KMS-11 (cell line): ENCODE data around the gene EFL1.
"Not testable (repeated sequence)": the region's sequence is repeated elsewhere in the genome, so short reads cannot be mapped to it uniquely, and the experiment has no call there.

Experiments
- H2AFZ ChIP-seq: fragments of 200-600 bp; sonication (generic); 2 replicates; pipeline ENCODE4 v1.6.1; 2016; ENCODE audit warnings: antibody characterized with exemption, mixed run types, low read depth
- H3K27ac ChIP-seq: fragments of 200-600 bp; sonication (generic); 2 replicates; pipeline ENCODE4 v1.6.1; 2016; ENCODE audit warnings: mild to moderate bottlenecking, mixed run types
- H3K27me3 ChIP-seq: fragments of 200-600 bp; sonication (generic); 2 replicates; pipeline ENCODE4 v1.6.1; 2017; ENCODE audit warnings: mild to moderate bottlenecking, low read depth, mixed run types, moderate library complexity; ENCODE audit not compliant: insufficient read depth
- H3K36me3 ChIP-seq: fragments of 200-600 bp; sonication (generic); 2 replicates; pipeline ENCODE4 v1.6.1; 2017; ENCODE audit warnings: mild to moderate bottlenecking, mixed run types; ENCODE audit not compliant: insufficient read depth
- H3K4me1 ChIP-seq: fragments of 200-600 bp; sonication (generic); 2 replicates; pipeline ENCODE4 v1.6.1; 2016; ENCODE audit warnings: mild to moderate bottlenecking, low read depth, mixed run types; ENCODE audit not compliant: poor library complexity, severe bottlenecking
- H3K4me2 ChIP-seq: fragments of 200-600 bp; sonication (generic); 2 replicates; pipeline ENCODE4 v1.7.0; 2016; ENCODE audit warnings: mild to moderate bottlenecking, mixed run types
- H3K4me3 ChIP-seq: fragments of 200-600 bp; sonication (generic); IDR thresholded peaks from 2 replicates; pipeline ENCODE4 v1.6.1; 2017; ENCODE audit warnings: low read depth, low read length, mixed read lengths; ENCODE audit not compliant: insufficient read depth
- H3K79me2 ChIP-seq: fragments of 200-600 bp; sonication (generic); 2 replicates; pipeline ENCODE4 v1.6.1; 2016; ENCODE audit warnings: low read depth, mixed run types; ENCODE audit not compliant: insufficient read depth
- H3K9ac ChIP-seq: fragments of 200-600 bp; sonication (generic); 2 replicates; pipeline ENCODE4 v1.6.1; 2016; ENCODE audit warnings: mild to moderate bottlenecking, mixed run types
- H4K20me1 ChIP-seq: fragments of 200-600 bp; sonication (generic); 2 replicates; pipeline ENCODE4 v1.6.1; 2016; ENCODE audit warnings: mild to moderate bottlenecking, mixed run types; ENCODE audit not compliant: insufficient read depth
- CTCF ChIP-seq: fragments of 200-600 bp; sonication (generic); conservative IDR thresholded peaks from 2 replicates; pipeline ENCODE4 v1.6.1; 2017; ENCODE audit warnings: low read depth, mild to moderate bottlenecking, antibody characterized with exemption, low read length, moderate library complexity, mixed read lengths

EFL1 gene

GRCh38 chr15:82301296-82302016, 38.9 kb upstream of the EFL1 start:
- no peak for TF ChIP-seq CTCF
- Histone ChIP-seq H3K4me1 (no peaks in the 10 kb centered on the region), H3K36me3 (no peaks in the 10 kb centered on the region), H3K9ac (no peak overlapping the region), H3K4me3 (no peak overlapping the region), H3K27ac (no peak overlapping the region), H3K79me2 (no peaks in the 10 kb centered on the region), H4K20me1 (no peaks in the 10 kb centered on the region), H3K4me2 (no peak overlapping the region), H3K27me3 (no peaks in the 10 kb centered on the region), H2AFZ (no peak overlapping the region)

GRCh38 chr15:82300883-82301282, 38.3 kb upstream of the EFL1 start:
- H3K9ac ChIP-seq = no peak overlapping the region
- no peaks in the 10 kb centered on the region for H4K20me1 ChIP-seq
- H3K36me3 ChIP-seq = no peaks in the 10 kb centered on the region
- no peak overlapping the region for H3K4me3 ChIP-seq
- TF ChIP-seq CTCF = no peak
- no peak overlapping the region for H3K4me2 ChIP-seq
- no peaks in the 10 kb centered on the region for H3K27me3 ChIP-seq
- no peak overlapping the region for H2AFZ ChIP-seq
- H3K79me2 ChIP-seq = no peaks in the 10 kb centered on the region
- H3K27ac ChIP-seq = no peak overlapping the region
- no peaks in the 10 kb centered on the region for H3K4me1 ChIP-seq

GRCh38 chr15:82300326-82300725, 37.8 kb upstream of the EFL1 start:
- not testable (repeated sequence) for H3K79me2 ChIP-seq, H4K20me1 ChIP-seq, H3K36me3 ChIP-seq, H3K4me2 ChIP-seq, H3K27me3 ChIP-seq, H3K27ac ChIP-seq, H3K4me3 ChIP-seq, H2AFZ ChIP-seq, H3K9ac ChIP-seq, H3K4me1 ChIP-seq

- not testable (repeated sequence) for H4K20me1 ChIP-seq, H3K4me1 ChIP-seq, H2AFZ ChIP-seq, H3K79me2 ChIP-seq, H3K36me3 ChIP-seq, H3K27me3 ChIP-seq, H3K4me3 ChIP-seq, H3K27ac ChIP-seq, H3K9ac ChIP-seq, H3K4me2 ChIP-seq
Measured at GRCh38 chr15:82299511-82299914, 37.0 kb upstream of the EFL1 start.

GRCh38 chr15:82298520-82298919, 36.0 kb upstream of the EFL1 start:
- no peak for TF ChIP-seq CTCF

More at GRCh38 chr15:82298520-82298919, 36.0 kb upstream of the EFL1 start:
- no peak overlapping the region for H2AFZ ChIP-seq
- H3K79me2 ChIP-seq = no peaks in the 10 kb centered on the region
- no peaks in the 10 kb centered on the region for H4K20me1 ChIP-seq
- H3K4me3 ChIP-seq = no peak overlapping the region
- H3K9ac ChIP-seq = no peak overlapping the region
- H3K4me2 ChIP-seq = no peak overlapping the region
- no peak overlapping the region for H3K27ac ChIP-seq
- no peaks in the 10 kb centered on the region for H3K36me3 ChIP-seq
- no peaks in the 10 kb centered on the region for H3K4me1 ChIP-seq
- H3K27me3 ChIP-seq = no peaks in the 10 kb centered on the region
